H1 (cell line): ENCODE results near the gene RPUSD3.

Experiments used
- BACH1 ChIP-seq: IDR thresholded peaks from 2 replicates; pipeline ENCODE4 v1.6.1; 2012; ENCODE audit warnings: low read length, improper control_type of control experiment
- CEBPB ChIP-seq: IDR thresholded peaks from 2 replicates; pipeline ENCODE4 v1.6.1; 2012; ENCODE audit warnings: low read depth, low read length
- EP300 ChIP-seq, 2 experiments: IDR thresholded peaks; 1 replicate in 1 of 2; 2 replicates in 1 of 2; pipeline ENCODE4 v1.6.1; 2011 to 2012; ENCODE audit warnings: low read depth in 2 of 2, low read length in 2 of 2, mild to moderate bottlenecking in 2 of 2, borderline replicate concordance in 1 of 2, inconsistent platforms in 1 of 2, moderate library complexity in 1 of 2
- GABPA ChIP-seq: IDR thresholded peaks from 2 replicates; pipeline ENCODE4 v1.6.1; 2011; ENCODE audit warnings: mild to moderate bottlenecking, low read length, moderate library complexity, borderline replicate concordance; ENCODE audit not compliant: insufficient read depth
- POLR2A ChIP-seq, 2 experiments: IDR thresholded peaks; 1 replicate in 1 of 2; 2 replicates in 1 of 2; pipeline ENCODE4 v1.6.1; 2011; ENCODE audit warnings: low read depth in 2 of 2, low read length in 2 of 2, mild to moderate bottlenecking in 2 of 2; ENCODE audit errors: control extremely low read depth in 1 of 2
- POLR2AphosphoS5 ChIP-seq: IDR thresholded peaks from 2 replicates; pipeline ENCODE4 v1.6.1; 2011; ENCODE audit warnings: low read depth, low read length
- TEAD4 ChIP-seq: IDR thresholded peaks from 2 replicates; pipeline ENCODE4 v1.6.1; 2012; ENCODE audit warnings: low read depth, low read length, inconsistent platforms, mixed read lengths
- ZNF274 ChIP-seq: IDR thresholded peaks from 2 replicates; pipeline ENCODE4 v1.7.0; 2012; ENCODE audit warnings: low read length, borderline replicate concordance; ENCODE audit errors: extremely low read depth
- TF ChIP-seq, protein P1 (sequence below): IDR thresholded peaks from 2 replicates; pipeline ENCODE4 v1.6.1; 2011; ENCODE audit warnings: low read depth, mild to moderate bottlenecking, low read length; ENCODE audit not compliant: insufficient read depth
- TF ChIP-seq, protein P2 (sequence below), 3 experiments: IDR thresholded peaks; 1 replicate in 2 of 3; 2 replicates in 1 of 3; pipeline versions ENCODE4 v1.5.1 to v1.6.1; 2011; ENCODE audit warnings: low read length in 3 of 3, mild to moderate bottlenecking in 3 of 3, inconsistent platforms in 2 of 3, low read depth in 1 of 3, moderate library complexity in 1 of 3; ENCODE audit not compliant: insufficient read depth in 1 of 3; ENCODE audit errors: control extremely low read depth in 1 of 3
- TF ChIP-seq, protein P3 (sequence below): fragments of 300-600 bp; sonication (generic); IDR thresholded peaks from 2 replicates; pipeline ENCODE4 v1.7.1; 2012; ENCODE audit warnings: low read length, moderate library complexity, mild to moderate bottlenecking, inconsistent platforms; ENCODE audit not compliant: insufficient replicate concordance

DNA sequence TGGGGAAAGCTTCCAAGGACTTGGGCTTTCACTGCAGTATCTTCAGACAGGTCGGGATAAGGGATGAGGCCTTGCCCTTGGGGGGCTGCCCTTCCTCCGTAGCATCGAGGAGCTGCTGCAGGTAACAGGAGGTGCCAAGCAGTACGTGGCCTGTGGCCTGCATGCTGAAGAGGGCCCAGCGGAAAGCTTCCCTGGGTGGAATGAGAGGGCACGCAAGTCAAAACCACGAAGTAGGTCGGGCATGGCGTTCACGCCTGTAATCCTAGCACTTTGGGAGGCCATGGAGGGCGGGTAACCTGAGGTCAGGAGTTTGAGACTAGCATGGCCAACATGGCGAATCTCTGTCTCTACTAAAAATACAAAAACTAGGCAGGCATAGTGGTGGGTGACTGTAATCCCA, 23.3 kb upstream of the RPUSD3 start:
- TF ChIP-seq TEAD4 (no peak), GABPA (no peak), CEBPB (no peak), ZNF274 (no peak), POLR2A (IDR thresholded peaks at IDR 0.05; ENCODE audit: control extremely low read depth in 1 of 2, low read depth in 2 of 2, low read length in 2 of 2) (no peak), BACH1 (no peak), POLR2AphosphoS5 (no peak), EP300 (IDR thresholded peaks at IDR 0.05; ENCODE audit: borderline replicate concordance in 1 of 2, low read depth in 2 of 2, low read length in 2 of 2) (no peak)
- TF ChIP-seq, protein P1, sequence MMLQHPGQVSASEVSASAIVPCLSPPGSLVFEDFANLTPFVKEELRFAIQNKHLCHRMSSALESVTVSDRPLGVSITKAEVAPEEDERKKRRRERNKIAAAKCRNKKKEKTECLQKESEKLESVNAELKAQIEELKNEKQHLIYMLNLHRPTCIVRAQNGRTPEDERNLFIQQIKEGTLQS = no peak
- TF ChIP-seq, protein P2, sequence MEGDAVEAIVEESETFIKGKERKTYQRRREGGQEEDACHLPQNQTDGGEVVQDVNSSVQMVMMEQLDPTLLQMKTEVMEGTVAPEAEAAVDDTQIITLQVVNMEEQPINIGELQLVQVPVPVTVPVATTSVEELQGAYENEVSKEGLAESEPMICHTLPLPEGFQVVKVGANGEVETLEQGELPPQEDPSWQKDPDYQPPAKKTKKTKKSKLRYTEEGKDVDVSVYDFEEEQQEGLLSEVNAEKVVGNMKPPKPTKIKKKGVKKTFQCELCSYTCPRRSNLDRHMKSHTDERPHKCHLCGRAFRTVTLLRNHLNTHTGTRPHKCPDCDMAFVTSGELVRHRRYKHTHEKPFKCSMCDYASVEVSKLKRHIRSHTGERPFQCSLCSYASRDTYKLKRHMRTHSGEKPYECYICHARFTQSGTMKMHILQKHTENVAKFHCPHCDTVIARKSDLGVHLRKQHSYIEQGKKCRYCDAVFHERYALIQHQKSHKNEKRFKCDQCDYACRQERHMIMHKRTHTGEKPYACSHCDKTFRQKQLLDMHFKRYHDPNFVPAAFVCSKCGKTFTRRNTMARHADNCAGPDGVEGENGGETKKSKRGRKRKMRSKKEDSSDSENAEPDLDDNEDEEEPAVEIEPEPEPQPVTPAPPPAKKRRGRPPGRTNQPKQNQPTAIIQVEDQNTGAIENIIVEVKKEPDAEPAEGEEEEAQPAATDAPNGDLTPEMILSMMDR (IDR thresholded peaks at IDR 0.05; ENCODE audit: control extremely low read depth in 1 of 3, insufficient read depth in 1 of 3, low read depth in 1 of 3, low read length in 3 of 3) = no peak
- TF ChIP-seq, protein P3, sequence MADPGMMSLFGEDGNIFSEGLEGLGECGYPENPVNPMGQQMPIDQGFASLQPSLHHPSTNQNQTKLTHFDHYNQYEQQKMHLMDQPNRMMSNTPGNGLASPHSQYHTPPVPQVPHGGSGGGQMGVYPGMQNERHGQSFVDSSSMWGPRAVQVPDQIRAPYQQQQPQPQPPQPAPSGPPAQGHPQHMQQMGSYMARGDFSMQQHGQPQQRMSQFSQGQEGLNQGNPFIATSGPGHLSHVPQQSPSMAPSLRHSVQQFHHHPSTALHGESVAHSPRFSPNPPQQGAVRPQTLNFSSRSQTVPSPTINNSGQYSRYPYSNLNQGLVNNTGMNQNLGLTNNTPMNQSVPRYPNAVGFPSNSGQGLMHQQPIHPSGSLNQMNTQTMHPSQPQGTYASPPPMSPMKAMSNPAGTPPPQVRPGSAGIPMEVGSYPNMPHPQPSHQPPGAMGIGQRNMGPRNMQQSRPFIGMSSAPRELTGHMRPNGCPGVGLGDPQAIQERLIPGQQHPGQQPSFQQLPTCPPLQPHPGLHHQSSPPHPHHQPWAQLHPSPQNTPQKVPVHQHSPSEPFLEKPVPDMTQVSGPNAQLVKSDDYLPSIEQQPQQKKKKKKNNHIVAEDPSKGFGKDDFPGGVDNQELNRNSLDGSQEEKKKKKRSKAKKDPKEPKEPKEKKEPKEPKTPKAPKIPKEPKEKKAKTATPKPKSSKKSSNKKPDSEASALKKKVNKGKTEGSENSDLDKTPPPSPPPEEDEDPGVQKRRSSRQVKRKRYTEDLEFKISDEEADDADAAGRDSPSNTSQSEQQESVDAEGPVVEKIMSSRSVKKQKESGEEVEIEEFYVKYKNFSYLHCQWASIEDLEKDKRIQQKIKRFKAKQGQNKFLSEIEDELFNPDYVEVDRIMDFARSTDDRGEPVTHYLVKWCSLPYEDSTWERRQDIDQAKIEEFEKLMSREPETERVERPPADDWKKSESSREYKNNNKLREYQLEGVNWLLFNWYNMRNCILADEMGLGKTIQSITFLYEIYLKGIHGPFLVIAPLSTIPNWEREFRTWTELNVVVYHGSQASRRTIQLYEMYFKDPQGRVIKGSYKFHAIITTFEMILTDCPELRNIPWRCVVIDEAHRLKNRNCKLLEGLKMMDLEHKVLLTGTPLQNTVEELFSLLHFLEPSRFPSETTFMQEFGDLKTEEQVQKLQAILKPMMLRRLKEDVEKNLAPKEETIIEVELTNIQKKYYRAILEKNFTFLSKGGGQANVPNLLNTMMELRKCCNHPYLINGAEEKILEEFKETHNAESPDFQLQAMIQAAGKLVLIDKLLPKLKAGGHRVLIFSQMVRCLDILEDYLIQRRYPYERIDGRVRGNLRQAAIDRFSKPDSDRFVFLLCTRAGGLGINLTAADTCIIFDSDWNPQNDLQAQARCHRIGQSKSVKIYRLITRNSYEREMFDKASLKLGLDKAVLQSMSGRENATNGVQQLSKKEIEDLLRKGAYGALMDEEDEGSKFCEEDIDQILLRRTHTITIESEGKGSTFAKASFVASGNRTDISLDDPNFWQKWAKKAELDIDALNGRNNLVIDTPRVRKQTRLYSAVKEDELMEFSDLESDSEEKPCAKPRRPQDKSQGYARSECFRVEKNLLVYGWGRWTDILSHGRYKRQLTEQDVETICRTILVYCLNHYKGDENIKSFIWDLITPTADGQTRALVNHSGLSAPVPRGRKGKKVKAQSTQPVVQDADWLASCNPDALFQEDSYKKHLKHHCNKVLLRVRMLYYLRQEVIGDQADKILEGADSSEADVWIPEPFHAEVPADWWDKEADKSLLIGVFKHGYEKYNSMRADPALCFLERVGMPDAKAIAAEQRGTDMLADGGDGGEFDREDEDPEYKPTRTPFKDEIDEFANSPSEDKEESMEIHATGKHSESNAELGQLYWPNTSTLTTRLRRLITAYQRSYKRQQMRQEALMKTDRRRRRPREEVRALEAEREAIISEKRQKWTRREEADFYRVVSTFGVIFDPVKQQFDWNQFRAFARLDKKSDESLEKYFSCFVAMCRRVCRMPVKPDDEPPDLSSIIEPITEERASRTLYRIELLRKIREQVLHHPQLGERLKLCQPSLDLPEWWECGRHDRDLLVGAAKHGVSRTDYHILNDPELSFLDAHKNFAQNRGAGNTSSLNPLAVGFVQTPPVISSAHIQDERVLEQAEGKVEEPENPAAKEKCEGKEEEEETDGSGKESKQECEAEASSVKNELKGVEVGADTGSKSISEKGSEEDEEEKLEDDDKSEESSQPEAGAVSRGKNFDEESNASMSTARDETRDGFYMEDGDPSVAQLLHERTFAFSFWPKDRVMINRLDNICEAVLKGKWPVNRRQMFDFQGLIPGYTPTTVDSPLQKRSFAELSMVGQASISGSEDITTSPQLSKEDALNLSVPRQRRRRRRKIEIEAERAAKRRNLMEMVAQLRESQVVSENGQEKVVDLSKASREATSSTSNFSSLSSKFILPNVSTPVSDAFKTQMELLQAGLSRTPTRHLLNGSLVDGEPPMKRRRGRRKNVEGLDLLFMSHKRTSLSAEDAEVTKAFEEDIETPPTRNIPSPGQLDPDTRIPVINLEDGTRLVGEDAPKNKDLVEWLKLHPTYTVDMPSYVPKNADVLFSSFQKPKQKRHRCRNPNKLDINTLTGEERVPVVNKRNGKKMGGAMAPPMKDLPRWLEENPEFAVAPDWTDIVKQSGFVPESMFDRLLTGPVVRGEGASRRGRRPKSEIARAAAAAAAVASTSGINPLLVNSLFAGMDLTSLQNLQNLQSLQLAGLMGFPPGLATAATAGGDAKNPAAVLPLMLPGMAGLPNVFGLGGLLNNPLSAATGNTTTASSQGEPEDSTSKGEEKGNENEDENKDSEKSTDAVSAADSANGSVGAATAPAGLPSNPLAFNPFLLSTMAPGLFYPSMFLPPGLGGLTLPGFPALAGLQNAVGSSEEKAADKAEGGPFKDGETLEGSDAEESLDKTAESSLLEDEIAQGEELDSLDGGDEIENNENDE = no peak
